Mesenchymal stem cell (in vitro differentiated cells and primary cell): Measurements from ENCODE around the gene BTN1A1.
A peak's percentile ranks its signal among the peaks of the same experiment; 100 is the strongest.

ENCODE experiments used
- DNase-seq: peaks from one replicate; pipeline ENCODE4 v3.0.0-alpha.2; 2013
- H2AFZ ChIP-seq: one replicate; pipeline ENCODE4 v1.6.1; 2013; ENCODE audit warnings: low read depth, mild to moderate bottlenecking, control low read depth, inconsistent platforms, low read length, moderate library complexity
- H2AK5ac ChIP-seq: 2 replicates; pipeline ENCODE4 v1.6.1; 2013; ENCODE audit warnings: low read length, moderate library complexity, mild to moderate bottlenecking, inconsistent platforms; ENCODE audit not compliant: severe bottlenecking
- H2BK120ac ChIP-seq: one replicate; pipeline ENCODE4 v1.6.1; 2013; ENCODE audit warnings: low read depth, mild to moderate bottlenecking, inconsistent platforms, low read length, moderate library complexity
- H2BK12ac ChIP-seq, 2 experiments: one replicate each; pipeline ENCODE4 v1.6.1; 2013; ENCODE audit warnings: inconsistent platforms in 2 of 2, low read length in 2 of 2, mild to moderate bottlenecking in 2 of 2, moderate library complexity in 2 of 2, control low read depth in 1 of 2
- H2BK15ac ChIP-seq: one replicate; pipeline ENCODE4 v1.6.1; 2013; ENCODE audit warnings: mild to moderate bottlenecking, low read depth, inconsistent platforms; ENCODE audit not compliant: poor library complexity, severe bottlenecking
- H2BK5ac ChIP-seq: 2 replicates; pipeline ENCODE4 v1.6.1; 2013; ENCODE audit warnings: low read depth, mild to moderate bottlenecking, low read length, control low read depth, inconsistent platforms; ENCODE audit not compliant: poor library complexity, severe bottlenecking
- H3K14ac ChIP-seq, 2 experiments: one replicate each; pipeline ENCODE4 v1.6.1; 2013; ENCODE audit warnings: inconsistent platforms in 2 of 2, low read length in 2 of 2, control low read depth in 1 of 2, mild to moderate bottlenecking in 1 of 2, moderate library complexity in 1 of 2
- H3K18ac ChIP-seq, 2 experiments: one replicate each; pipeline ENCODE4 v1.6.1; 2013; ENCODE audit warnings: inconsistent platforms in 2 of 2, low read length in 2 of 2, control low read depth in 1 of 2, low read depth in 1 of 2, mild to moderate bottlenecking in 1 of 2
- H3K23ac ChIP-seq, 2 experiments: one replicate each; pipeline ENCODE4 v1.6.1; 2013; ENCODE audit warnings: inconsistent platforms in 2 of 2, low read length in 2 of 2, mild to moderate bottlenecking in 2 of 2, moderate library complexity in 2 of 2, control low read depth in 1 of 2
- H3K27ac ChIP-seq: 2 replicates; pipeline ENCODE4 v1.5.1; 2013; ENCODE audit warnings: mild to moderate bottlenecking, moderate library complexity, low read length, control low read depth, inconsistent platforms; ENCODE audit not compliant: poor library complexity, severe bottlenecking
- H3K27me3 ChIP-seq, 2 experiments: 2 replicates each; pipeline versions ENCODE4 v1.6.1 to v1.7.0; 2013; ENCODE audit warnings: low read length in 2 of 2, mild to moderate bottlenecking in 2 of 2, moderate library complexity in 2 of 2, control low read depth in 1 of 2, inconsistent platforms in 1 of 2; ENCODE audit not compliant: control insufficient read depth in 1 of 2, insufficient read depth in 1 of 2
- H3K36me3 ChIP-seq, 2 experiments: 2 replicates each; pipeline versions ENCODE4 v1.6.1 to v1.7.0; 2013; ENCODE audit warnings: low read length in 2 of 2, control low read depth in 1 of 2, inconsistent platforms in 1 of 2, low read depth in 1 of 2, mild to moderate bottlenecking in 1 of 2; ENCODE audit not compliant: insufficient read depth in 2 of 2, control insufficient read depth in 1 of 2
- H3K4ac ChIP-seq, 2 experiments: one replicate each; pipeline ENCODE4 v1.6.1; 2013; ENCODE audit warnings: inconsistent platforms in 2 of 2, low read length in 2 of 2, mild to moderate bottlenecking in 2 of 2, moderate library complexity in 2 of 2, control low read depth in 1 of 2, low read depth in 1 of 2
- H3K4me1 ChIP-seq: 2 replicates; pipeline ENCODE4 v1.6.1; 2013; ENCODE audit warnings: low read depth, low read length, control low read depth; ENCODE audit not compliant: control insufficient read depth, insufficient read depth
- H3K4me2 ChIP-seq: 2 replicates; pipeline ENCODE4 v1.6.1; 2013; ENCODE audit warnings: low read length, mild to moderate bottlenecking, inconsistent platforms; ENCODE audit not compliant: poor library complexity, severe bottlenecking
- H3K4me3 ChIP-seq, 2 experiments: 2 replicates each; pipeline versions ENCODE4 v1.5.1 to v1.7.0; 2013; ENCODE audit warnings: low read length in 2 of 2, mild to moderate bottlenecking in 2 of 2, control low read depth in 1 of 2, low read depth in 1 of 2; ENCODE audit not compliant: insufficient read depth in 1 of 2
- H3K79me1 ChIP-seq: replicated peaks from 2 replicates; pipeline ENCODE4 v1.6.1; 2013; ENCODE audit warnings: mild to moderate bottlenecking, control low read depth, low read length, inconsistent platforms; ENCODE audit not compliant: poor library complexity, severe bottlenecking
- H3K9ac ChIP-seq: 2 replicates; pipeline ENCODE4 v1.7.0; 2013; ENCODE audit warnings: mild to moderate bottlenecking, low read length, moderate library complexity
- H3K9me3 ChIP-seq: 2 replicates; pipeline ENCODE4 v1.7.0; 2013; ENCODE audit warnings: mild to moderate bottlenecking, low read length; ENCODE audit not compliant: control insufficient read depth
- H4K8ac ChIP-seq: one replicate; pipeline ENCODE4 v1.6.1; 2013; ENCODE audit warnings: inconsistent platforms, mild to moderate bottlenecking, low read length, moderate library complexity
- H4K91ac ChIP-seq: one replicate; pipeline ENCODE4 v1.6.1; 2013; ENCODE audit warnings: mild to moderate bottlenecking, low read length, inconsistent platforms
- WGBS: methylation state at CpG from one replicate; pipeline ENCODE4 v1.1.7; 2013; ENCODE audit warnings: mixed read lengths; 5-methylcytosine and 5-hydroxymethylcytosine counted together

Gene BTN1A1

GRCh38 chr6:26501482-26501986 lies 1.4 kb downstream of the BTN1A1 start:
- Histone ChIP-seq H3K4me2 (peak overlapping the region; percentile 69), H3K9ac (peak overlapping the region; percentile 5), H3K36me3 (no peaks in the 10 kb centered on the region), H3K27ac (no peak overlapping the region), H2BK12ac (no peak overlapping the region), H2AK5ac (no peak overlapping the region), H3K79me1 (no peaks in the 10 kb centered on the region), H2BK15ac (peak overlapping the region; percentile 13), H3K23ac (no peak overlapping the region), H3K9me3 (no peaks in the 10 kb centered on the region), H3K4ac (no peak overlapping the region), H4K8ac (no peak overlapping the region), H2BK120ac (no peak overlapping the region), H2AFZ (no peak overlapping the region), H3K4me3 (peak overlapping the region; percentile 23 to 68), H3K14ac (no peak overlapping the region), H2BK5ac (no peak overlapping the region), H4K91ac (no peak overlapping the region), H3K4me1 (peaks cover 5% of the 10 kb centered on the region), H3K18ac (no peak overlapping the region), H3K27me3 (peaks cover 18 to 31% of the 10 kb centered on the region in 2 experiments)
- 5% methylated on average over 45 of the region's 49 CpGs for WGBS
- peak; percentile 37 for DNase-seq

- no peak for DNase-seq
- no peaks in the 10 kb centered on the region for H3K9me3 ChIP-seq
- no peak overlapping the region for H2BK15ac ChIP-seq
- no peak overlapping the region for H3K18ac ChIP-seq
- no peak overlapping the region for H3K9ac ChIP-seq
- no peak overlapping the region for H3K23ac ChIP-seq
- H3K4me2 ChIP-seq: no peak overlapping the region
- no peak overlapping the region for H3K4ac ChIP-seq
- H2AK5ac ChIP-seq: no peak overlapping the region
- no peak overlapping the region for H3K27ac ChIP-seq
- H3K4me3 ChIP-seq: peak overlapping the region in 1 of 2 experiments; percentile 68
- H3K14ac ChIP-seq: no peak overlapping the region
- no peak overlapping the region for H2BK5ac ChIP-seq
- no peaks in the 10 kb centered on the region for H3K36me3 ChIP-seq
- no peak overlapping the region for H2BK120ac ChIP-seq
- peaks cover 5% of the 10 kb centered on the region for H3K4me1 ChIP-seq
- H2AFZ ChIP-seq: no peak overlapping the region
- H3K27me3 ChIP-seq: peaks cover 18 to 31% of the 10 kb centered on the region in 2 experiments
- no peak overlapping the region for H2BK12ac ChIP-seq
- H4K8ac ChIP-seq: no peak overlapping the region
- H3K79me1 ChIP-seq: no peaks in the 10 kb centered on the region
- H4K91ac ChIP-seq: no peak overlapping the region
Observed at GRCh38 chr6:26502165-26502564, 2.1 kb downstream of the BTN1A1 start.

- Histone ChIP-seq H3K36me3 (no peaks in the 10 kb centered on the region), H3K9ac (no peak overlapping the region), H3K23ac (no peak overlapping the region), H3K4me3 (no peak overlapping the region), H3K79me1 (no peaks in the 10 kb centered on the region), H3K4me2 (no peak overlapping the region), H2AK5ac (no peak overlapping the region), H3K14ac (no peak overlapping the region), H4K91ac (no peak overlapping the region), H2BK15ac (no peak overlapping the region), H3K27me3 (peaks cover 18 to 31% of the 10 kb centered on the region in 2 experiments), H2BK120ac (no peak overlapping the region), H2BK12ac (no peak overlapping the region), H3K4me1 (peaks cover 5% of the 10 kb centered on the region), H3K9me3 (no peaks in the 10 kb centered on the region), H4K8ac (no peak overlapping the region), H2AFZ (no peak overlapping the region), H2BK5ac (no peak overlapping the region), H3K27ac (no peak overlapping the region), H3K4ac (no peak overlapping the region), H3K18ac (no peak overlapping the region)
- no peak for DNase-seq
- WGBS: 40% methylated on average over 1 of the region's 3 CpGs
Observed at GRCh38 chr6:26502626-26503025, 2.5 kb downstream of the BTN1A1 start.

- Histone ChIP-seq H3K79me1 (no peaks in the 10 kb centered on the region), H3K14ac (no peak overlapping the region), H3K36me3 (no peaks in the 10 kb centered on the region), H3K27ac (no peak overlapping the region), H4K91ac (no peak overlapping the region), H4K8ac (no peak overlapping the region), H3K4ac (no peak overlapping the region), H3K9ac (no peak overlapping the region), H2BK12ac (no peak overlapping the region), H3K4me3 (no peak overlapping the region), H3K4me2 (no peak overlapping the region), H3K23ac (no peak overlapping the region), H2AK5ac (no peak overlapping the region), H2BK5ac (no peak overlapping the region), H2BK15ac (no peak overlapping the region), H3K4me1 (peaks cover 2% of the 10 kb centered on the region), H3K9me3 (no peaks in the 10 kb centered on the region), H2BK120ac (no peak overlapping the region), H2AFZ (no peak overlapping the region), H3K18ac (no peak overlapping the region), H3K27me3 (peaks cover 4 to 12% of the 10 kb centered on the region in 2 experiments)
- no peak for DNase-seq
- 52% methylated on average over 2 of the region's 3 CpGs for WGBS
Observed at GRCh38 chr6:26507658-26508057, 7.6 kb downstream of the BTN1A1 start.
